Endodermal cell (in vitro differentiated cells): ENCODE measurements around the gene IGSF22. TPM values are rescaled to one million over a fixed set of nuclear protein-coding genes. Genes with fewer than 3 reads are reported as not detected.

Experiments
- DNase-seq: peaks from one replicate; pipeline ENCODE4 v3.0.0-alpha.2; 2017
- H3K27ac ChIP-seq: 2 replicates; pipeline ENCODE4 v1.5.1; 2013; ENCODE audit warnings: mild to moderate bottlenecking, low read depth, low read length, moderate library complexity
- H3K27me3 ChIP-seq: 2 replicates; pipeline ENCODE4 v1.6.1; 2013; ENCODE audit warnings: mild to moderate bottlenecking, low read length, moderate library complexity; ENCODE audit not compliant: insufficient read depth, control insufficient read depth, poor library complexity, severe bottlenecking
- H3K36me3 ChIP-seq: 2 replicates; pipeline ENCODE4 v1.7.0; 2013; ENCODE audit warnings: mild to moderate bottlenecking, low read length, moderate library complexity; ENCODE audit not compliant: control insufficient read depth, insufficient read depth
- H3K4me1 ChIP-seq: one replicate; pipeline ENCODE4 v1.7.0; 2013; ENCODE audit warnings: low read length; ENCODE audit not compliant: control insufficient read depth, insufficient read depth
- H3K4me3 ChIP-seq: 2 replicates; pipeline ENCODE4 v1.5.1; 2013; ENCODE audit warnings: mild to moderate bottlenecking, low read length, moderate library complexity
- H3K9ac ChIP-seq: 2 replicates; pipeline ENCODE4 v1.6.1; 2013; ENCODE audit warnings: mild to moderate bottlenecking, low read length, moderate library complexity; ENCODE audit not compliant: poor library complexity, severe bottlenecking; ENCODE audit errors: extremely low read depth
- H3K9me3 ChIP-seq: 2 replicates; pipeline ENCODE4 v1.6.1; 2013; ENCODE audit warnings: mild to moderate bottlenecking, low read length, moderate library complexity; ENCODE audit not compliant: control insufficient read depth
- H3K27ac Mint-ChIP-seq: 2 replicates; pipeline ENCODE4 v1.8.0; 2020; ENCODE audit warnings: mixed read lengths
- H3K27me3 Mint-ChIP-seq: 2 replicates; pipeline ENCODE4 v1.8.0; 2021; ENCODE audit warnings: mild to moderate bottlenecking, mixed read lengths; ENCODE audit not compliant: insufficient read depth
- H3K36me3 Mint-ChIP-seq: 2 replicates; pipeline ENCODE4 v1.8.0; 2020; ENCODE audit warnings: low read depth, mixed read lengths
- H3K4me1 Mint-ChIP-seq: 2 replicates; pipeline ENCODE4 v1.8.0; 2020; ENCODE audit warnings: mixed read lengths
- H3K4me3 Mint-ChIP-seq: 2 replicates; pipeline ENCODE4 v1.8.0; 2020; ENCODE audit warnings: mild to moderate bottlenecking, moderate library complexity, mixed read lengths
- H3K9me3 Mint-ChIP-seq: 2 replicates; pipeline ENCODE4 v1.8.0; 2020; ENCODE audit warnings: mild to moderate bottlenecking, mixed read lengths
- CTCF ChIP-seq: fragments of 200-600 bp; sonication (generic); conservative IDR thresholded peaks from 2 replicates; pipeline ENCODE4 v1.5.0; 2021; ENCODE audit warnings: antibody characterized with exemption, mild to moderate bottlenecking
- WGBS, 2 experiments: methylation state at CpG; one replicate each; pipeline versions ENCODE4 v1.1.5 to v1.1.7; 2013; ENCODE audit warnings: missing lambda C conversion rate in 2 of 2, mixed read lengths in 1 of 2; ENCODE audit not compliant: insufficient coverage in 1 of 2, insufficient read length in 1 of 2; 5-methylcytosine and 5-hydroxymethylcytosine counted together
- total RNA-seq, 2 donors: library from RNA; stranded (reverse); fragmentation: NEBNext Ultra II Directional in 1 of 2; extraction: Animal tissue kit (Norgen Biotek cat#: 25700) in 1 of 2; gene quantifications; 2 replicates in 1 of 2; 3 replicates in 1 of 2; pipeline ENCODE4 v1.2.1, GENCODE V29; 2021

IGSF22 gene
- total RNA-seq, 2 donors from 2014 or later = 0.22 to 1.6 TPM

GRCh38 chr11:18722293-18722637 lies 3.7 kb downstream of the IGSF22 start:
- H3K9me3 Mint-ChIP-seq = no peaks in the 10 kb centered on the region
- no peak overlapping the region for H3K9ac ChIP-seq
- no peaks in the 10 kb centered on the region for H3K4me1 ChIP-seq
- no peaks in the 10 kb centered on the region for H3K36me3 Mint-ChIP-seq
- peaks cover 20% of the 10 kb centered on the region for H3K27me3 ChIP-seq
- peak overlapping the region; percentile 76 for H3K4me3 Mint-ChIP-seq
- no peak overlapping the region for H3K27ac Mint-ChIP-seq
- no peak for DNase-seq
- H3K36me3 ChIP-seq = no peaks in the 10 kb centered on the region
- no peak overlapping the region for H3K27ac ChIP-seq
- whole genome bisulfite sequencing, 2 experiments = 80% methylated on average over 1 of the region's 1 CpG; no CpG with 5 or more reads in 1 of the 2 experiments
- no peaks in the 10 kb centered on the region for H3K9me3 ChIP-seq
- H3K27me3 Mint-ChIP-seq = peaks cover 34% of the 10 kb centered on the region
- H3K4me3 ChIP-seq = peak overlapping the region; percentile 87
- no peak for TF ChIP-seq CTCF
- H3K4me1 Mint-ChIP-seq = peaks cover 11% of the 10 kb centered on the region

- Mint-ChIP-seq H3K36me3 (no peaks in the 10 kb centered on the region), H3K9me3 (no peaks in the 10 kb centered on the region), H3K4me1 (peaks cover 11% of the 10 kb centered on the region), H3K4me3 (peak overlapping the region; percentile 76), H3K27ac (peak overlapping the region; percentile 65), H3K27me3 (peaks cover 38% of the 10 kb centered on the region)
- peak overlapping the region; percentile 53 for H3K9ac ChIP-seq
- H3K4me3 ChIP-seq = peak overlapping the region; percentile 87
- 3% methylated on average over 13 to 35 of the region's 36 CpGs for WGBS, 2 experiments
- H3K27me3 ChIP-seq = peaks cover 26% of the 10 kb centered on the region
- no peaks in the 10 kb centered on the region for H3K9me3 ChIP-seq
- no peaks in the 10 kb centered on the region for H3K36me3 ChIP-seq
- TF ChIP-seq CTCF = peak; percentile 84
- H3K4me1 ChIP-seq = no peaks in the 10 kb centered on the region
- peak overlapping the region; percentile 41 for H3K27ac ChIP-seq
- DNase-seq = peak; percentile 92
Measured at GRCh38 chr11:18721561-18722292, 4.3 kb downstream of the IGSF22 start.

GRCh38 chr11:18720808-18721560 lies 5.0 kb downstream of the IGSF22 start:
- Mint-ChIP-seq H3K27me3 (peaks cover 45% of the 10 kb centered on the region), H3K9me3 (no peaks in the 10 kb centered on the region), H3K36me3 (no peaks in the 10 kb centered on the region), H3K27ac (peak overlapping the region; percentile 65), H3K4me1 (peaks cover 8% of the 10 kb centered on the region), H3K4me3 (peak overlapping the region; percentile 76)
- Histone ChIP-seq H3K9me3 (no peaks in the 10 kb centered on the region), H3K4me1 (no peaks in the 10 kb centered on the region), H3K4me3 (peak overlapping the region; percentile 87), H3K27me3 (peaks cover 33% of the 10 kb centered on the region), H3K36me3 (no peaks in the 10 kb centered on the region), H3K27ac (peak overlapping the region; percentile 41), H3K9ac (peak overlapping the region; percentile 53)
- peak; percentile 97 for DNase-seq
- 11 to 12% methylated on average over 31 to 41 of the region's 41 CpGs for WGBS, 2 experiments
- TF ChIP-seq CTCF = no peak
